Esophagus (tissue), 2 donors: Measurements from ENCODE around the gene AK5. TPM values are rescaled to one million over a fixed set of nuclear protein-coding genes. Genes with fewer than 3 reads are reported as not detected.

Experiments used
- H3K27ac ChIP-seq, 2 donors: one replicate each; pipeline ENCODE4 v1.5.1; 2013; ENCODE audit warnings: low read depth in 2 of 2, mild to moderate bottlenecking in 2 of 2, inconsistent platforms in 1 of 2, low read length in 1 of 2, moderate library complexity in 1 of 2
- H3K27me3 ChIP-seq, 2 donors: one replicate each; pipeline ENCODE4 v1.6.1; 2013; ENCODE audit warnings: low read length in 2 of 2, control low read depth in 1 of 2, mild to moderate bottlenecking in 1 of 2; ENCODE audit not compliant: insufficient read depth in 2 of 2, control insufficient read depth in 1 of 2
- H3K36me3 ChIP-seq, 2 donors: one replicate each; pipeline ENCODE4 v1.6.1; 2013; ENCODE audit warnings: low read length in 1 of 2; ENCODE audit not compliant: control insufficient read depth in 2 of 2, insufficient read depth in 2 of 2
- H3K4me1 ChIP-seq, 2 donors: one replicate each; pipeline ENCODE4 v1.6.1; 2013; ENCODE audit warnings: low read length in 1 of 2; ENCODE audit not compliant: control insufficient read depth in 2 of 2, insufficient read depth in 2 of 2
- H3K4me3 ChIP-seq, 2 donors: one replicate each; pipeline ENCODE4 v1.5.1; 2013; ENCODE audit warnings: low read length in 2 of 2, mild to moderate bottlenecking in 2 of 2, low read depth in 1 of 2, moderate library complexity in 1 of 2
- H3K9me3 ChIP-seq, 2 donors: one replicate each; pipeline ENCODE4 v1.6.1; 2013; ENCODE audit warnings: mild to moderate bottlenecking in 2 of 2, low read depth in 1 of 2, low read length in 1 of 2, moderate library complexity in 1 of 2; ENCODE audit not compliant: control insufficient read depth in 2 of 2, insufficient read depth in 1 of 2
- WGBS, 2 donors: extraction: QIAGEN DNeasy Blood & Tissue Kit; methylation state at CpG; one replicate each; pipeline ENCODE4 v1.1.7; 2013; 5-methylcytosine and 5-hydroxymethylcytosine counted together
- polyA plus RNA-seq, 2 donors: library from polyadenylated mRNA; stranded (reverse); fragments of 200-250 nt; gene quantifications; one replicate each; pipeline ENCODE4 v1.2.3, GENCODE V29; 2013
- donor health status: healthy with polysubstance abuse.
- donor health status: Bipolar disorder and iron deficiency.

The AK5 gene
- polyA plus RNA-seq, 2 donors = 0.11 to 0.16 TPM

- Histone ChIP-seq H3K4me3 (no peak overlapping the region), H3K4me1 (no peaks in the 10 kb centered on the region), H3K27me3 (no peaks in the 10 kb centered on the region), H3K27ac (no peak overlapping the region), H3K36me3 (no peaks in the 10 kb centered on the region), H3K9me3 (no peaks in the 10 kb centered on the region)
- 84 to 88% methylated on average over 3 of the region's 3 CpGs for WGBS, 2 donors
Observed at GRCh38 chr1:77385551-77385950, 103.7 kb downstream of the AK5 start.

- Histone ChIP-seq H3K27ac (no peak overlapping the region), H3K4me3 (no peak overlapping the region), H3K9me3 (no peaks in the 10 kb centered on the region), H3K4me1 (no peaks in the 10 kb centered on the region), H3K36me3 (no peaks in the 10 kb centered on the region), H3K27me3 (no peaks in the 10 kb centered on the region)
Observed at GRCh38 chr1:77386276-77386675, 104.5 kb downstream of the AK5 start.

GRCh38 chr1:77387553-77387952, 105.7 kb downstream of the AK5 start:
- no peak overlapping the region for H3K27ac ChIP-seq
- 50 to 61% methylated on average over 1 of the region's 1 CpG for WGBS, 2 donors
- no peaks in the 10 kb centered on the region for H3K27me3 ChIP-seq
- H3K9me3 ChIP-seq = no peaks in the 10 kb centered on the region
- H3K4me1 ChIP-seq = no peaks in the 10 kb centered on the region
- no peak overlapping the region for H3K4me3 ChIP-seq
- H3K36me3 ChIP-seq = no peaks in the 10 kb centered on the region

GRCh38 chr1:77388661-77389060, 106.8 kb downstream of the AK5 start:
- Histone ChIP-seq H3K9me3 (no peaks in the 10 kb centered on the region), H3K27me3 (no peaks in the 10 kb centered on the region), H3K4me1 (no peaks in the 10 kb centered on the region), H3K4me3 (no peak overlapping the region), H3K36me3 (no peaks in the 10 kb centered on the region), H3K27ac (no peak overlapping the region)
- WGBS, 2 donors = 57 to 61% methylated on average over 3 of the region's 3 CpGs

GRCh38 chr1:77392486-77392885, 110.7 kb downstream of the AK5 start:
- no peaks in the 10 kb centered on the region for H3K4me1 ChIP-seq
- H3K27ac ChIP-seq = no peak overlapping the region
- no peaks in the 10 kb centered on the region for H3K36me3 ChIP-seq
- no peaks in the 10 kb centered on the region for H3K9me3 ChIP-seq
- H3K4me3 ChIP-seq = no peak overlapping the region
- WGBS, 2 donors = 83 to 86% methylated on average over 4 of the region's 4 CpGs
- H3K27me3 ChIP-seq = no peaks in the 10 kb centered on the region

- H3K36me3 ChIP-seq = no peaks in the 10 kb centered on the region
- no peaks in the 10 kb centered on the region for H3K9me3 ChIP-seq
- H3K27ac ChIP-seq = no peak overlapping the region
- H3K27me3 ChIP-seq = no peaks in the 10 kb centered on the region
- WGBS, 2 donors = 69% methylated on average over 2 of the region's 2 CpGs
- H3K4me1 ChIP-seq = no peaks in the 10 kb centered on the region
- no peak overlapping the region for H3K4me3 ChIP-seq
Observed at GRCh38 chr1:77394166-77394565, 112.3 kb downstream of the AK5 start.

GRCh38 chr1:77395051-77395450, 113.2 kb downstream of the AK5 start:
- no peaks in the 10 kb centered on the region for H3K36me3 ChIP-seq
- H3K27me3 ChIP-seq = no peaks in the 10 kb centered on the region
- no peak overlapping the region for H3K27ac ChIP-seq
- no peaks in the 10 kb centered on the region for H3K9me3 ChIP-seq
- H3K4me3 ChIP-seq = no peak overlapping the region
- H3K4me1 ChIP-seq = no peaks in the 10 kb centered on the region

- no peaks in the 10 kb centered on the region for H3K27me3 ChIP-seq
- no peak overlapping the region for H3K27ac ChIP-seq
- no peaks in the 10 kb centered on the region for H3K9me3 ChIP-seq
- WGBS, 2 donors = 59 to 63% methylated on average over 3 of the region's 3 CpGs
- no peak overlapping the region for H3K4me3 ChIP-seq
- no peaks in the 10 kb centered on the region for H3K36me3 ChIP-seq
- H3K4me1 ChIP-seq = no peaks in the 10 kb centered on the region
Observed at GRCh38 chr1:77398152-77398551, 116.3 kb downstream of the AK5 start.

GRCh38 chr1:77399250-77400086, 117.6 kb downstream of the AK5 start:
- Histone ChIP-seq H3K9me3 (no peaks in the 10 kb centered on the region), H3K4me1 (no peaks in the 10 kb centered on the region), H3K27ac (no peak overlapping the region), H3K4me3 (no peak overlapping the region), H3K27me3 (no peaks in the 10 kb centered on the region), H3K36me3 (no peaks in the 10 kb centered on the region)
- WGBS, 2 donors = 65 to 77% methylated on average over 6 of the region's 6 CpGs

GRCh38 chr1:77400781-77401180, 119.0 kb downstream of the AK5 start:
- 72 to 77% methylated on average over 2 of the region's 2 CpGs for WGBS, 2 donors
- Histone ChIP-seq H3K4me1 (no peaks in the 10 kb centered on the region), H3K27ac (no peak overlapping the region)

More at GRCh38 chr1:77400781-77401180, 119.0 kb downstream of the AK5 start:
- no peaks in the 10 kb centered on the region for H3K9me3 ChIP-seq
- H3K27me3 ChIP-seq = no peaks in the 10 kb centered on the region
- H3K36me3 ChIP-seq = no peaks in the 10 kb centered on the region
- H3K4me3 ChIP-seq = no peak overlapping the region
